RPMI8226 (cell line): ENCODE data around the gene MRPL52.
A peak's percentile ranks its signal among the peaks of the same experiment; 100 is the strongest.
"Not testable (repeated sequence)": the region's sequence is repeated elsewhere in the genome, so short reads cannot be mapped to it uniquely, and the experiment has no call there.

ENCODE experiments used
- DNase-seq: peaks from one replicate; pipeline ENCODE4 v3.0.0-alpha.2; 2015

The MRPL52 gene

DNA sequence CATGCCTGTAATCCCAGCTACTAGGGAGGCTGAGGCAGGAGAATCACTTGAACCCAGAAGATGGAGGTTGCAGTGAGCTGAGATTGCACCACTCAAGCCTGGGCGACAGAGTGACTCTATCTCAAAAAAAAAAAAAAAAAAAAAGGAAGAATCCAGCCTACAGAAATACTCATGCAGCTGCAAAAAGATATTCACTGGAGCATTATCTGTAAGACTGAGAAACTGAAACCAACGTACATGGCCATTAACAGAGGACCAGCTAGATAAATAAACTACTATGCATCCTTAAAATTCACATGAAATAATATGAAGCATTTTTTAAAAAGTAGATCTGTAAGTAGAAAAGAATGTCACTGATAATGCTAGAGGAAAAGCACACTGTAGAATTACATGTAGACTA, 18.0 kb upstream of the MRPL52 start:
- DNase-seq = no peak

DNA sequence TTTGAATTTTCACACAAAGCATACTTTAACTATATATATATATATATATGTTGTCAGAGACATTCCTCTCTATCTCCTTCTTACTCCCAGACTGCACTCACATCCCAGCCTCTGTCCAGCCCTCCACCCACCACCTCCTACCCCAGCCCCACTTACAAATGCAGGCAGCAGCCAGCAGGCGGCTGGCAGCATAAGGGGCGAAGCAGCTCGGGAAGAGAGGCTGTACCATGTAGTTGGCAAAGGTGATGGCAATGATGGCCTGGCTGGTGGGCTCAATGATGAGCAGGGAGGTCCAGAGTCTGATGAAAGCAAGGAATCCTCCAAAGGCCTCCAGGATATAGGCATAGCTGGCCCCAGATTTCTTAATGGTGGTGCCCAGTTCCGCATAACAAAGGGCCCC, 16.9 kb upstream of the MRPL52 start:
- no peak for DNase-seq

DNA sequence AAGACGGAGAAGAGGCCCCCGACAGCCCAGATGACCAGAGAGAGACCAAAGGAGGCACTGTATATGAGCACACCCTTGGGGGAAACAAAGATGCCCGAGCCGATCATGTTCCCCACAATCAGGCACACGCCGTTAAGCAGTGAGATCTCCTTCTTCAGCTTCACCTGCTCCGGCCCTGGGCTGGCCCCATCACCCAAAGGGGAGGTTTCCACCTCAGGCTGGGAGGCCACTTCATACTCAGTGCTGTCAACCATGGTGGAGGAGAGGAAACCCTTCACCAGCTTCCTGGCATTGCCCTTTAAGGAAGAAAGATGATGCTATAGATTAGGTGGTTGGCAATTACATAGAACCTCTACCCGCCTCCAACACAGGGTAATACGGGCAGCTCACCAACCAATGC, 16.5 kb upstream of the MRPL52 start:
- DNase-seq = no peak

DNA sequence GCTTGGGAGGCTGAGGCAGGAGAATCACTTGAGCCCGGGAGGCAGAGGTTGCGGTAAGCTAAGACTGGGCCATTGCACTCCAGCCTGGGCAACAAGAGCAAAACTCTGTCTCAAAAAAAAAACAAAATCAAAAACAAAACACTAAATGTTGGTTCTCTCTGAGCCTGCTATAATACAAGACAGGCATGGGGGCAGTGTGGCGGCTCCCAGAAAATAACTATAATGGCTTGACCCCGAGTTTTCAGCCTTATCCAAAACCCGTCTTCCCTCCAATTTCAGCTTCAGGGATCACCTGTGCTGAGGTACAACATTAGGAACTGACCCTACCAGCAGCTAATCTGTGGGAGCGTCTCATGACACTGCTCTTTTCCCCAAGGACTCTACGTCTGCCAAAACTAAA, 15.3 kb upstream of the MRPL52 start:
- DNase-seq = no peak

DNA sequence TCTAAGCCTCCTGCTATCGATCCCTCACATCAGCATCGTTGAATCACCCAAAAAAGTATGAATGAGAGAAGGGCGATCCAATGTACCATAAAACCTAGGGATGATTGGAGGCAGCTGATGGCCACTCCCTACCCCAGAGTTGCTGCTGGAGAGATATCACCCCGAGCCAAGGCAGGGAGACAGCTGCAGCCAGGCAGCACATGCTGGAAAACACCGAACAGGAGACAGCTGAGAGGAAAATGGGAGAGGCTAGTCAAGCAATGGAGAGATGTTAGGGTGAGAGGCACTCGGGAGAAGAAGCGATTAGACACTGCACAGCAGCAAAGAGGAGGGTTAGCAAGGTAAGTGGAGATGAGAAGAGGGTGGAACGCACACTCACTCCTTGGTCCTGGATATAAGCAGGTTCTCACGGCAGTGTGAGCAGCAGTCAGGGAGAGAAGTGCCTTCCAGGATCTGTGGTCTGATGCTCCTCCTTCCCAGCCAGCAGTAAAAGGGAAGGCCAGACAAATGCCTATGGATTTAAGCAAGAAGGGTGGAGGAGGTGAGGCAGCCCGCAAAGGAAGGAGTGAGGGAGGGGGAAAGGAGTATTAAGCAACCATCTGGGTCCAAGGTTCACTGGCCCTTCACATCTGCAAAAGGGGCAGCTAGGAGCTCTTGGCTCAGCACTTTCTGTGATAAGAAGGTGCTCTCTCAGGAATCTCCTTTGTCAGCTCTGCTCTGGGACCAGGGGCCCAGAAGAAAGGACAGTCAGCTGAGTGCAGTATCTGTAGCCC, 14.6 kb upstream of the MRPL52 start, which contains the start of gene SLC7A7:
Gene SLC7A7 (minus strand): TSS at position 495 of the 773 bp plus-strand sequence. CDS start 2,037 bp downstream, outside the sequence.
- DNase-seq = peak; percentile 75

DNA sequence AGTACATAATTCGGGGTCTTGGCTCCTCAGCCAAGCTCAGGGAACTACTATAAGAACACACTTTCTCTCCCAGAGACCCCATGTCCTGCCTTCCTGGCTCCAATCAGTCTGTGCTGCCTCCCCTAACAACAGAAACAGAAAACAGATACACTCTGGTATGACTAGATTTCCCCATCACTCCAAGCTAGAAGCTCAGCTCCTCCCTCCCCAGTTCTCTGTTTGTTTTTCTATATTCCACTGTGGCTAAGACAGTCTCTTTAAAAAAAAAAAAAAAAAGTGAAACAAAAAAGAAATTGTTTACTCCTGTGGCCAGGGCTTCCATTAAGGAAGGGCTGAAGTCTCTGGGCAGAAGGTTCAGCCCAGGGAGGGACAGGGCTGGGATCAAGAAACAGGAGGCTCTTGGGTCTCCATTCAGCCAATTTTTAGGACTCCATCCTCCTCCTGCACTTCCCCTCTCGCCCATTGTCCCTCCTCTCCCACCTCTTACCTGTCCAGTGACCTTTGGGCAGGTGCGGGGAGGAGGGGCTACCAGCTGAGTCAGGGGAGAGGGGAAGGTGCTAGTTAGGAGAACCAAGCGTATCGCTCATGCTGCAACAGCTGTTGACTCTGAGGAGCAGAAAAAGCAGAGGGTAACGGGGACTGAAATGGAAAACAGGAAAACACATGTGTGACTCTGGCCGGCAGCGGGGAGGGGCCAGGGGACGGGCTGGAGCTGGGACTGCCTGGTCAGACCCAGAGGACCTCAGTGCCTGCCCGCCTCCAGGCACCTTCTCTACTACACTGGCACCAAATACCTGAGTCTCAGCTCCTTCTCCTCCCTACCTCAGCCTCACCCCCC, 10.3 kb upstream of the MRPL52 start:
- peak; percentile 78 for DNase-seq

DNA sequence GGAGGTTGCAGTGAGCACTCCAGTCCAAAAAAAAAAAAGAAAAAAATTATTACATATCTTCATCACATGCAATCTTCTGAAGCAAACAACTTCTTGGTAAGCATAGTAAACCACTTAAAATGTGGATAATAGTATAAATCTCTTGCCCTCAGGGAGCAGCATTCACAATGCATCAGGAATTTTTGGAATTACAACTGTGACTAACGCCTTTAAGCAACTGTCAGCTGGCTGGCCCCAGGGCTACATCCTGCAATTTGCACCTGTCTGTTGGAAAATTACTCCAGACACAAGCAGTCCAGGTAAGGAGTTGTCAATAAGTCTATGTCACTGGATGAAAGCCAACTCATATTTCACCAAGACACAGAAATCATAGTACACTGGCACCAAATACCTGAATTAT, 9.0 kb upstream of the MRPL52 start:
- no peak for DNase-seq

DNA sequence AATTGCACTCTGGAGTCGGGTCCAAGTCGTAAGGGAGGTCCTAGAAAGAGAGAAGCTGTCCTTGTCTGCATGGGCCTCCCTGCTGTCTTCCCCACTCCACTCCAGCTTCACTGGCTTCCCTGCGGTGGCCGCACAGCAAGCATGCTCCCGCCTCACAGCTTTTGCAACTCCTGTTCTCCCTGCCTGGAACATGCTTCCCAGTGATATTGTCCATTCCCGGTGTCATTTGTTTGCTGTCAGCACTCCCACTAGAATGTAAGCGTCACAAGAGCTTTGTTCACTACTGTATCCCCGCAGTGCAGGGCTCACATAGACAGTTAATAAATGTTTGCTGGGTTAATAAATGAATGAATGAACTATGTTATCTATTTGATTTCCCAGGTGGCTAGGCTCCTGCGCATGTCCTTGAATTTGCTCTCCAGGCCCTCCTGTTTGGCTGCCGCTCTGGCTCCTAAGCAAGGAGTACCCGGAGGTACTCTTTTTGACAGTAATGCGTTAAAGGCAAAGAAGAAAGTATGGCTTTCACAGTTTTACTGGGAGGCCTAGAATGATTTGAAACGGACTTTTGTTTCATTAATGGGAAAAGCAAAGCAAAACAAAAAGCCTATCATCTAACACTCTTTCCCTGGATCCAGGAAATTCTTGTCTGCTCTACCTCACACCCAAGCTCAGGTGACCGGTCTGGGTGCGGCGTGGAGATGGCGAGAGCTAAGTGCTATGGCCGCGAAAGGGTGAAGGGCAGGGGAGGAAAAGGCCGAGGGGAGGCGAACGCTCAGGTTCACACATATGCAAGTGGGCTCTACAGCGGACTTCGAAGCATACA, 8.3 kb upstream of the MRPL52 start:
- no peak for DNase-seq

DNA sequence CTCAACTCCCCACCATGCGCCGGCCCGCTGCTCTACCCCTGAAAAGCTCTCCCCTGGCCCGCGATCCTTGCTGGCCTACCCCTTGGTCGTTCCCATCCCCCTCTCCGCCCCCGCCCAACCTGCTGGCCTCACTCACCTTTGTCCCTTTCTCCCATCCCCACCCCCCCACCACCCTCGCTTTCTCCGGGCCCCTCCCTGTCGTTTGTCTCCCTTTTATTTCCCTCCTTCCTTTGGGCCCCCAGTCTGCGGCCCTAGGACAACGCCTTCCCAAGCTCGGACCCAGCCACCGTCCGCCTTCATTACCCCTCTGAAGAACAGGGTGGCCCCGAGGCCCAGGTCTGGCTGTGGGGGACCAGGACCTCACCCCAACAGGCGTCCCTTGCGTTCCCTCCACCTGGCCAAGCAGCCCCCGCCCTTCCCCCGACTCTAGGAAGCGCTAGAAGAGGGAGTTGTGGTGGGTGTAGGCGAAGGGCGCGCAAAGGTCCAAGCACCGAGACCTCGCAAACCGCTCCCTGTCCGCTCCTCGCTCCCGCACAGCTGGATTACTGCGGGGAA, 7.6 kb upstream of the MRPL52 start:
- no peak for DNase-seq

DNA sequence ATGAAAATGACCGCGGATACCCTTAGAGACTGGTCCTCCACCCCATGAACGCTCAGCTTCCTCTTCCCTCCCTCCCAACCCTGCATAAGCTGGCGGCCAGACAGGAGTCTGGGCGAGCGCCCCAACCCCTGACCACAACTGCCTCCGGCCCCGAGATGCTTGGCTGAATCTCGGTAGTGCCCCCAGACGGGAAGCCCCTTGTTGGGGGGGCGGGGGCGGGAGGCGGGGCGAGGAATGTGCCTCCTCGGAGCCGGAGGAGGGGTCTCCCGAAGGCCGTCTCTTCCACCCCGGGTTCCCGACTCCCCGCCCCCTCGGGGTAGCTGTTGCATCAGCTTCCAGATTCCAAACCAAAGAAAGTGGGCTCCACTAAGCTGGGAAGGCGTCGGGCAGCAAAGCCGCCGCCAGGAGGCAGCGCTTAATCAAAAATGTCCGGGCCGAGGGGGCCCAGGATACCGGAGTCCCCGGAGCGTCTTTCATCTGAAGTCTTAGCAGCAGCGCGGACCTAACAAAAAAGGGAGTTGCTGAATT, 7.1 kb upstream of the MRPL52 start:
- DNase-seq = peak; percentile 68

DNA sequence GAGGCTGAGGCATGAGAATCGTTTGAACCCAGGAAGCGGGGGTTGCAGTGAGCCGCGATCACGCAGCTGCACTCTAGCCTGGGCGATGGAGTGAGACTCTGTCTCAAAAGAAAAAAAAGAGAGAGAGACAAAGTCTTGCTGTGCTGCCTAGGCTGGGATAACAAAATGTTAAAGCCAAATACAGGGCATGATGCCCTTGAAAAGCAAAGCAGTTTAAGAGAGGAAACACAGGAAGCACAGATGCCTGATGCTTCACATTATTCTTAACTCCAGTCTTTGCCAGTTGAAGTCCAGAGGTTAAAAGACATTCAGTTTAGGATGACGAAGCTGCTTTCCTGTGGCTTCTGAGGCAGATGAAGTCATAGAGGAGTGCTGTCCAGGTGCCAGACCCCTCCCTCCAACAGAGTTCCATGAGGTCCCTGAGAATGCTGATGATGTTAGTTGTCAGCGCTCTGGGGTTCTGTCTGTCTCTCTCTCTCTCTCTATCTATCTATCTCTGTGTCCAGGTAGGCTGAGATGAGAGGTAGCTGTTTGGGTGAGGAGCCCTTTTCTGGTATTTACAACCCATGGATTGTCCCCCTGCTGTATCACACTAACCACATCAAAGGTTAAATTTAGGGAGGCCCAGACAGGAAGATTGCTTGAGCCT, 4.9 kb upstream of the MRPL52 start:
- peak; percentile 87 for DNase-seq

DNA sequence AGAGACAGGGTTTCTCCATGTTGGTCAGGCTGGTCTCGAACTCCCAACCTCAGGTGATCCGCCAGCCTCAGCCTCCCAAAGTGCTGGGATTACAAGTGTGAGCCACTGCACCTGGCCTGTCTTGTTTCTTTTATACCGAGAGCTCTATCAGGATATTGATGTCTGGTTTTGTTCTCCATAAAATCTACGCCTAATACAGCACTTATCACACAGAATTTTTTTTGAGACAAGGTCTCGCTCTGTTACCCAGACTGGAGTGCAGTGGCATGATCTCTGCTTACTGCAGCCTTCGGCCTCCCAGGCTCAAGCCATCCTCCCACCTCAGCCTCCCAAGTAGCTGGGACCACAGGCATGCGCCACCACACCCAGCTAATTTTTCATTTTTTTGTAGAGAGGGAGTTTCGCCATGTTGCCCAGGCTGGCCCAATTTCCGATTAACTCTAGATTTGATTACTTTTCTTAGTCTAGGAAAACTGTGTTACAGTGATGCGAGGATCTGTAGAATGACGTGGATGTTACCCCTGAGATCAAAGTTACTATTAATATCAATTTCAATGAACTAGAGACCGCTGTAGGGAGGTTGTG, 519 bp upstream of the MRPL52 start:
- DNase-seq = not testable (repeated sequence)

DNA sequence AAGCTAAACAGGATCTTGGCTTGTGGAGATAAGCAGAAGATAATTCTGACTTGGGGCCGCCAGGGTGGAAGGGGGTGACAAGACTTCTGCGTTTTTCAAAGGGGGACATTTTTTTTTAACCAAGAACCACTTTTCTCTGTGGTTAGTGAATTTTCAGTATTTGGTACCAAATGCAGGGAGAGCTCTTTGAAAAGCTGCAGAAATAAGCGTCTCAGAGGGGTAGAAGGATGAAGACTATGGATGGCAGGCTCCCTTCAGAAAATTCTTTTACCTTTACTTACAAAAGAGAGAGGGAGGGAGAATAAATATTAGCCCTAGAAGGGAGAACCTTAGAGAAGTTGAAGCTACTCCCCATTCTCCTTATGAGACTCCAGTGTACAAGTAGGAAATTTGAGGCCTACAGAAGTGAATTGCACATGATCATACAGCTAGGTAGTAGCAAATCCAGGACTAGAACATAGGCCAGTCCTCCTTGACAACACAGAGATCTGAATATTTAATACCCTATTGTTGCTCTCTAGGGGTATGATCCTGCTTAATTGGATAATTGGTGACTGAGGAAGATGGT, 840 bp downstream of the MRPL52 start:
- no peak for DNase-seq

DNA sequence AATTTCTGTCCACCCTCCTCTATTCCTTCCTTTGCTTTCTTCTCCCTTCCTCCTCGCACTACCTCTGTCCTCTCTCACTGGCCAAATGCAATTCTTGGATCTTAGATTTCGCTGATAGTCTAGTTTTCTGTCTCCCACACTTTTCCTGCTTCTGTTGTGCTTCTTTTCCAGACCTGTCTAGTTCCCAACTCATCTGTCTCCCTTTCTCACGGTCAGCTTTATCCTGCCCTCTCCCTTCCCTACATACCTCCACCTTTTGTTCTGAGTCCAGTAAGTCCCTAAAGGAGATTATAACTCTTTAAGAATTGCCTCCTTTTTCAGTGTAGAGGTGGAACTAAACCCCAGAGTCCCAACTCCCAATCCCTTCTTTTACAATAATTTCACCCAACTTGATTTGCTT, 5.8 kb downstream of the MRPL52 start:
- DNase-seq = no peak

DNA sequence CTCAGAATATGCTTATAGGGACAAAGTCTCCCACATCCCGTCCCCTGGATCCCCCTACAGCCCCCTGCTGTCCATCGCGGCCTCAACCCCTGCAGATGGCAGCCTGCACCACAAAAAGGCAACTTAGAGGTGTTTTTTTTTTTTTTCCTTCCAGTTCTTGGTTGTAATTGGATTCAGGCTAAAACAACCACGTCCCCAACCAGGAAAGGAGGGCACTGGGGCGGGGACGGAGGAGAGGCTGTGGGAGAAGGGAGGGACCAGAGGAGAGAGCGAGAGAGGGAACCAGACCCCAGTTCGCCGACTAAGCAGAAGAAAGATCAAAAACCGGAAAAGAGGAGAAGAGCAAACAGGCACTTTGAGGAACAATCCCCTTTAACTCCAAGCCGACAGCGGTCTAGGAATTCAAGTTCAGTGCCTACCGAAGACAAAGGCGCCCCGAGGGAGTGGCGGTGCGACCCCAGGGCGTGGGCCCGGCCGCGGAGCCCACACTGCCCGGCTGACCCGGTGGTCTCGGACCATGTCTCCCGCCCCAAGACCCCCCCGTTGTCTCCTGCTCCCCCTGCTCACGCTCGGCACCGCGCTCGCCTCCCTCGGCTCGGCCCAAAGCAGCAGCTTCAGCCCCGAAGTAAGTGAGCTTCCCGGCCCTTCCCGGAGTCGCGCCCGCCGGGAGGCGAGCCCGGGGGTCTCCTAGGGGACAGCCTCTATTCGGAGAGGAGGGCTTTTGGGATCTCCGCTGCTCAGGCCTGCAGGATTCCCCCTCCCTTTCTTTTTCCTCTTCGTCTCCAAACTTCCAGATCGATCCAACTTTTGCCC, 6.8 kb downstream of the MRPL52 start, which contains the start of gene MMP14:
Gene MMP14 (plus strand): TSS at position 285 of the 813 bp plus-strand sequence. CDS start 233 bp downstream, at position 518.
- no peak for DNase-seq

DNA sequence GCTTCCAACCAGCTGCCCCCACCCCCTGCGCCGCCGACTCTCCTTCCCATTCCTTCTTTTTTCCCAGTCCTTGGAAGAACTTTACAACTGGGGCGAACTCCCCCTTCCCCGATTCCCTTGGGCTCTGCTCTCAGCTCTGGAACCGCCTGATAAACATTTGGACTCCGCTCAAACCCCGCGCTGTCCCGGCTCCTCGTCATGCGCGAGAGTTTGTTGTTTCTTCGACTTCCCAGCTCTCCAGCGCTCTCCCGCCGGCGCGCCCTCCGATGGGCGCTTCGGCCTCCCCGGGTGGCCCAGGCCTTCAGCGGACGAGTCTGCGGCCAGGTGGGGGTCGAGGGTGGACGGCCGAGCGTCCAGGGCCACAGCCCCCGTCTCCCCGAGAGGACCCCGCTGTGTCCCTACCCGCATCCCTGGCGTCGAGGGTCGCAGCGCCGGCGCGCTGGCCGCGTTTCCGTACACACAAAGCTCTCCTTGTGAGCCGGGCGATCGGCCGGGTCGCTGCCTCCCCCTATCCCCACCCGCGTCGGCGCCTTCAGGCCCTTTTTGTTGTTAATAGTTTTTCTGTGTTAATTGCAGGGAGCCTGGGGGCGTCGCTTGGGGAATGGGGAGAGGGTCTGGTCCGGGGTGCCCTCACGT, 7.5 kb downstream of the MRPL52 start:
- no peak for DNase-seq

DNA sequence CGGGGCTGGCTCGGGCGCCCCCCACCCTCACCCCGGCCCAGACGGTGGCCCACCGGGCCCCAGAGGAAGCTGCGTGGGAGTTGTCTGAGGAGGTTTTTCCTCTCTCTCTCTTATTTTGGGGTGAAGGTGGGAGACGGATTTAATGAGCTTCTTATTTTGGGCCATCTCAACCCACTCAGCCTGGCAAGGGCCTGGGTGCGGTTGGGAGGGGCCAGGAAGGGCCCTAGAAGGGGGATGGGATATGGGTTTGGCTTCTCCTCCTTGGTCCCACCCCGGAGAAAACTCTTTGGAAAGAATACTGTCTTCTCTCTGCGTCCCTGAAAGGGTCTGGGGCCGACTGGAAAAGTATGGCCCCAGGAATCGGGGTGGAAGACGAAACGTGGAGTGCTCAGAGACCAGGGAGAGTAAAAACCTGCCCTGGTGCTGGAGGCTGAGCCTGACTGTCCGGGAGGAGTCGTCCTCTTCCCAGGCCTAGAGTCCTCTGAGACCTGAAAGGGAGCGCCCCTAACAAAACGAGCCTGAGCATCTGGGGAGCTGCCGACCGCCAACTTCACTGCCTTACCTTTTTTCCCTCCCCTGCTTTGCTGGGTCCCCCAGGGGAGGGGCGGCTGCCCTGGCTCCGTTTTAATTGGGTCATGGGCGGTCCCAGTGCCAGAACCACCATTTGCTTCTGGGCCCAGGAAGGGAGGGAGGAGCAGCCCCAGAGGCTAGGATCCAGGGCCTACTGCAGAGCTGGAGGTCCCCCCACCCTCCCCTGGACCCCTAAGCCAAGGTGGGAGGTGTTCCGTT, 8.3 kb downstream of the MRPL52 start:
- DNase-seq = no peak

DNA sequence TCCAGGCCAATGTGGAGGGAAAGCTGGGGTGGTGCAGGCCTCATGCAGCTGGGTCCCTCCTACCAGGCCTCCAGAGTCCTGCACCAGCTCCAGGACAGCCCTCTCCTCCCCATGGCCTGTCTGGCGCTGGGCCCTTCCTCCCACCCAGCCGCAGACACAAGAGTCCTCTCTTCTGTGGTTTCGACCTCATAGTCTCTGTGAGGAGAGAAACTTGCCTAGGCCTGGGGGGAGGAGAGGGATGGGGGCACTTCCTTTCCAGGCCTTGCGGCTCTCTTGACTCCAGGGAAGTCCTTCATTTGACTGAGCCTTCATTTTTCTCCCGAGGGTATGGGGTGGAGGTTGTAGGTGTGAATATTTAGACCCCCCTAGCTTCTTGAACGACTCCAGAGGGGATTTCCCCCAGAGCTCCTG, 8.9 kb downstream of the MRPL52 start:
- no peak for DNase-seq
